ENCODE results near the gene SLIT1.

GRCh38 chr10:97011397-97011796, 174.4 kb downstream of the SLIT1 start:
- TF ChIP-seq CTCF (IDR thresholded peaks at IDR 0.05): no peak
- TF ChIP-seq POLR2A (IDR thresholded peaks at IDR 0.05): no peak

Measured in uterus (tissue), 2 donors.